Measurements from ENCODE around the gene CD70.

GRCh38 chr19:6568816-6569215 lies 22.1 kb downstream of the CD70 start:
- TF ChIP-seq TAF1 (IDR thresholded peaks at IDR 0.05; ENCODE audit: borderline replicate concordance, low read depth, low read length) (no peak), POLR2AphosphoS5 (IDR thresholded peaks at IDR 0.05; ENCODE audit: low read depth, low read length) (no peak)
